A549 (cell line): Measurements from ENCODE around the gene PDE7B. TPM values are rescaled to one million over a fixed set of nuclear protein-coding genes. Genes with fewer than 3 reads are reported as not detected.

Source experiments
- ATAC-seq, 2 experiments: fragments of 200-7000 bp in 1 of 2; fragments of >200 bp in 1 of 2; cut with Nextera tagmentation in 1 of 2; cut with Tn5 transposase in 1 of 2; 3 replicates each; pipeline versions ENCODE4 v1.8.0 to v1.9.1; 2018 to 2020; ENCODE audit warnings: mild to moderate bottlenecking in 1 of 2, moderate library complexity in 1 of 2
- CTCF ChIA-PET: fragments of 300-600 bp; sonication (Branson Sonifier 250); formaldehyde crosslinking; extraction: SDS; loops from one replicate; lab custom pipeline; 2021; ENCODE audit warnings: antibody characterized with exemption, inconsistent platforms; lab: Yijun Ruan, JAX
- POLR2A ChIA-PET: fragments of 350-600 bp; formaldehyde crosslinking; extraction: SDS; loops from one replicate; lab custom pipeline; 2021; ENCODE audit warnings: antibody characterized with exemption, inconsistent platforms; lab: Yijun Ruan, JAX
- DNase-seq, 2 experiments: peaks; one replicate each; pipeline versions ENCODE4 v3.0.0 to v3.0.0-alpha.2; 2011 to 2016; ENCODE audit warnings: low read depth in 1 of 2, low spot score in 1 of 2
- FAIRE-seq: peaks from 2 replicates; lab custom pipeline; 2011; peaks lifted over from hg19 to GRCh38; lab: Jason Lieb, UNC
- H3K27ac ChIP-seq, 2 experiments: fragments of >200 bp; sonication (Bioruptor Twin); formaldehyde crosslinking; 3 replicates each; pipeline ENCODE4 v1.5.1; 2016 to 2017
- H3K4me1 ChIP-seq: fragments of >200 bp; sonication (Bioruptor Twin); formaldehyde crosslinking; 3 replicates; pipeline ENCODE4 v1.6.1; 2016
- H3K4me2 ChIP-seq: fragments of >200 bp; sonication (Bioruptor Twin); formaldehyde crosslinking; 3 replicates; pipeline ENCODE4 v1.6.1; 2016
- H3K4me3 ChIP-seq: fragments of >200 bp; sonication (Bioruptor Twin); formaldehyde crosslinking; 3 replicates; pipeline ENCODE4 v1.5.1; 2016
- H3K9me3 ChIP-seq: fragments of >200 bp; sonication (Bioruptor Twin); formaldehyde crosslinking; 3 replicates; pipeline ENCODE4 v1.6.1; 2016
- ATOH8 ChIP-seq: fragments of 250-450 bp; sonication (Bioruptor Pico); IDR thresholded peaks from 2 replicates; pipeline ENCODE4 v1.5.0; 2020; ENCODE audit warnings: low read depth, mild to moderate bottlenecking, moderate library complexity
- BCL3 ChIP-seq: fragments of >200 bp; sonication (Bioruptor Twin); formaldehyde crosslinking; IDR thresholded peaks from 3 replicates; pipeline ENCODE4 v1.6.1; 2016
- CBX8 ChIP-seq: fragments of 200-600 bp; sonication (generic); IDR thresholded peaks from 2 replicates; pipeline ENCODE4 v1.6.1; 2016
- CHD2 ChIP-seq: fragments of 150-350 bp; IDR thresholded peaks from 2 replicates; pipeline ENCODE4 v1.6.1; 2014; ENCODE audit warnings: low read length; ENCODE audit not compliant: partially characterized antibody
- E2F6 ChIP-seq: IDR thresholded peaks from 2 replicates; pipeline ENCODE4 v1.6.1; 2012; ENCODE audit warnings: low read depth, borderline replicate concordance
- ELK1 ChIP-seq: fragments of 150-350 bp; IDR thresholded peaks from 2 replicates; pipeline ENCODE4 v1.6.1; 2014; ENCODE audit warnings: low read depth, mild to moderate bottlenecking, low read length
- EP300 ChIP-seq, 2 experiments: fragments of >200 bp; sonication (Bioruptor Twin); formaldehyde crosslinking; IDR thresholded peaks; 2 replicates in 1 of 2; 3 replicates in 1 of 2; pipeline ENCODE4 v1.6.1; 2016 to 2017
- FOXS1 ChIP-seq: fragments of 250-450 bp; sonication (Bioruptor Pico); IDR thresholded peaks from 2 replicates; pipeline ENCODE4 v1.5.0; 2020; ENCODE audit warnings: mild to moderate bottlenecking, moderate library complexity
- HDAC2 ChIP-seq: fragments of 200-600 bp; sonication (generic); IDR thresholded peaks from 2 replicates; pipeline ENCODE4 v1.6.1; 2016
- HEYL ChIP-seq: fragments of 250-450 bp; sonication (Bioruptor Pico); IDR thresholded peaks from 2 replicates; pipeline ENCODE4 v1.8.0; 2021; ENCODE audit warnings: mild to moderate bottlenecking, moderate library complexity
- HOXB13 ChIP-seq: fragments of 250-450 bp; sonication (Bioruptor Pico); IDR thresholded peaks from 2 replicates; pipeline ENCODE4 v1.5.0; 2020; ENCODE audit warnings: low read depth, mild to moderate bottlenecking, moderate library complexity
- HOXB5 ChIP-seq: fragments of 250-450 bp; sonication (Bioruptor Pico); IDR thresholded peaks from 2 replicates; pipeline ENCODE4 v1.5.0; 2020; ENCODE audit warnings: mild to moderate bottlenecking, moderate library complexity
- JUN ChIP-seq, 2 experiments: fragments of >200 bp; sonication (Bioruptor Twin); formaldehyde crosslinking; IDR thresholded peaks; 2 replicates in 1 of 2; 3 replicates in 1 of 2; pipeline ENCODE4 v1.6.1; 2016 to 2017
- MAFK ChIP-seq: fragments of 450-650 bp; IDR thresholded peaks from 2 replicates; pipeline ENCODE4 v1.6.1; 2014; ENCODE audit not compliant: partially characterized antibody
- MAZ ChIP-seq: fragments of 150-350 bp; IDR thresholded peaks from 2 replicates; pipeline ENCODE4 v1.6.1; 2014; ENCODE audit warnings: antibody characterized with exemption, low read depth, low read length, borderline replicate concordance
- NPAS2 ChIP-seq: fragments of 250-450 bp; sonication (Bioruptor Pico); IDR thresholded peaks from 2 replicates; pipeline ENCODE4 v1.8.0; 2022; ENCODE audit warnings: mild to moderate bottlenecking, moderate library complexity, borderline replicate concordance
- NR3C1 ChIP-seq: fragments of >200 bp; sonication (Bioruptor Twin); formaldehyde crosslinking; IDR thresholded peaks from 3 replicates; pipeline ENCODE4 v1.6.1; 2017
- PHF8 ChIP-seq: fragments of 200-600 bp; sonication (generic); IDR thresholded peaks from 2 replicates; pipeline ENCODE4 v1.6.1; 2016; ENCODE audit warnings: low read depth, mild to moderate bottlenecking, antibody characterized with exemption, moderate library complexity, borderline replicate concordance
- RAD21 ChIP-seq, 2 experiments: fragments of >200 bp in 1 of 2; sonication (Bioruptor Twin) in 1 of 2; formaldehyde crosslinking in 1 of 2; IDR thresholded peaks in 1 of 2; conservative IDR thresholded peaks in 1 of 2; 2 replicates in 1 of 2; 3 replicates in 1 of 2; pipeline ENCODE4 v1.6.1; 2012 to 2018; ENCODE audit warnings: inconsistent platforms in 1 of 2
- RARB ChIP-seq: fragments of 250-450 bp; sonication (Bioruptor Pico); IDR thresholded peaks from 2 replicates; pipeline ENCODE4 v1.8.0; 2021; ENCODE audit warnings: mild to moderate bottlenecking, moderate library complexity
- RFX5 ChIP-seq: fragments of 450-650 bp; IDR thresholded peaks from 2 replicates; pipeline ENCODE4 v1.7.1; 2014; ENCODE audit warnings: antibody characterized with exemption, mild to moderate bottlenecking, moderate library complexity
- RNF2 ChIP-seq: fragments of 200-600 bp; sonication (generic); IDR thresholded peaks from 2 replicates; pipeline ENCODE4 v1.6.1; 2016; ENCODE audit warnings: low read depth, mild to moderate bottlenecking, antibody characterized with exemption, moderate library complexity, borderline replicate concordance
- SMC3 ChIP-seq: fragments of >200 bp; sonication (Bioruptor Twin); formaldehyde crosslinking; IDR thresholded peaks from 3 replicates; pipeline ENCODE4 v1.6.1; 2018; ENCODE audit warnings: inconsistent platforms
- SREBF2 ChIP-seq: fragments of 450-650 bp; IDR thresholded peaks from 2 replicates; pipeline ENCODE4 v1.6.1; 2014; ENCODE audit warnings: mild to moderate bottlenecking, moderate library complexity
- TFCP2L1 ChIP-seq: fragments of 250-450 bp; sonication (Bioruptor Pico); IDR thresholded peaks from 2 replicates; pipeline ENCODE4 v1.5.0; 2021; ENCODE audit warnings: mild to moderate bottlenecking
- TP53 ChIP-seq: fragments of 250-450 bp; sonication (Bioruptor Pico); IDR thresholded peaks from 2 replicates; pipeline ENCODE4 v1.5.0; 2021; ENCODE audit warnings: mild to moderate bottlenecking, moderate library complexity
- USF2 ChIP-seq: fragments of 450-650 bp; IDR thresholded peaks from 2 replicates; pipeline ENCODE4 v1.6.1; 2014; ENCODE audit warnings: antibody characterized with exemption
- ZC3H11A ChIP-seq: fragments of 450-650 bp; IDR thresholded peaks from 2 replicates; pipeline ENCODE4 v1.6.1; 2014; ENCODE audit warnings: antibody characterized with exemption, mild to moderate bottlenecking
- ZFP36 ChIP-seq: fragments of 450-650 bp; IDR thresholded peaks from 2 replicates; pipeline ENCODE4 v1.6.1; 2014; ENCODE audit warnings: borderline replicate concordance; ENCODE audit not compliant: partially characterized antibody
- ZSCAN20 ChIP-seq: fragments of 250-450 bp; sonication (Bioruptor Pico); IDR thresholded peaks from 2 replicates; pipeline ENCODE4 v1.8.0; 2022; ENCODE audit warnings: mild to moderate bottlenecking, moderate library complexity
- WGBS: methylation state at CpG from one replicate; pipeline ENCODE4 v1.1.6; 2017; ENCODE audit errors: missing lambda C conversion rate; 5-methylcytosine and 5-hydroxymethylcytosine counted together
- polyA plus RNA-seq, 4 experiments: library from polyadenylated mRNA; depleted of rRNA in 3 of 4; stranded (reverse); fragments of >200 nt; fragmentation: RNase III in 1 of 4; extraction: RNeasy Plus Mini Kit Qiagen cat#74134 plus additional on column Dnase treatment in 1 of 4; gene quantifications; 2 replicates in 3 of 4; 3 replicates in 1 of 4; pipeline ENCODE4 v1.2.3, GENCODE V29; 2011 to 2017

The PDE7B gene
- polyA plus RNA-seq, 2 of the 4 experiments (the other 2 are of a cell fraction): 6.6 to 13.8 TPM

GRCh38 chr6:136189104-136189503 is 337.6 kb downstream of the PDE7B start:
- CTCF ChIA-PET: no interaction called here
- WGBS: 93% methylated on average over 3 of the region's 3 CpGs
- TF ChIP-seq HDAC2 (no peak), CHD2 (no peak), HOXB5 (CRISPR knock-in tag) (no peak), SMC3 (no peak), SREBF2 (no peak), ATOH8 (CRISPR knock-in tag) (no peak), PHF8 (no peak), ZFP36 (no peak), TFCP2L1 (CRISPR knock-in tag) (no peak)
- ATAC-seq: no peak
- no peak overlapping the region for H3K4me3 ChIP-seq
- no peaks in the 10 kb centered on the region for H3K4me1 ChIP-seq
- H3K27ac ChIP-seq: no peak overlapping the region
- DNase-seq: no peak
- H3K9me3 ChIP-seq: no peaks in the 10 kb centered on the region
- no peak for FAIRE-seq
- POLR2A ChIA-PET: no interaction called here
- no peak overlapping the region for H3K4me2 ChIP-seq

GRCh38 chr6:136191606-136192312 is 340.3 kb downstream of the PDE7B start:
- TF ChIP-seq MAFK (no peak), RNF2 (no peak), CBX8 (no peak), BCL3 (no peak), JUN (IDR thresholded peaks at IDR 0.05) (no peak), NR3C1 (no peak), SREBF2 (no peak), USF2 (no peak), HEYL (CRISPR knock-in tag) (no peak), TP53 (CRISPR knock-in tag) (no peak), RFX5 (no peak), E2F6 (no peak)
- Histone ChIP-seq H3K27ac (no peak overlapping the region), H3K9me3 (no peaks in the 10 kb centered on the region), H3K4me3 (no peak overlapping the region), H3K4me1 (no peaks in the 10 kb centered on the region), H3K4me2 (no peak overlapping the region)
- no peak for ATAC-seq
- 93% methylated on average over 26 of the region's 32 CpGs for WGBS
- POLR2A ChIA-PET: no interaction called here
- no peak for FAIRE-seq
- no peak for DNase-seq
- CTCF ChIA-PET: no interaction called here

GRCh38 chr6:136192902-136193301 is 341.4 kb downstream of the PDE7B start:
- ATAC-seq: no peak
- POLR2A ChIA-PET: no interaction called here
- DNase-seq: no peak
- CTCF ChIA-PET: no interaction called here
- TF ChIP-seq FOXS1 (CRISPR knock-in tag): no peak
- TF ChIP-seq ZC3H11A: no peak
- TF ChIP-seq RAD21 (conservative IDR thresholded peaks at IDR 0.05 in 1 of 2, IDR thresholded peaks at IDR 0.05 in 1 of 2): no peak
- TF ChIP-seq TP53 (CRISPR knock-in tag): no peak
- TF ChIP-seq ZSCAN20 (CRISPR knock-in tag): no peak
- no peak for TF ChIP-seq SMC3
- no peak for TF ChIP-seq RNF2
- TF ChIP-seq MAZ: no peak
- no peak for TF ChIP-seq RFX5
- TF ChIP-seq JUN (IDR thresholded peaks at IDR 0.05): no peak
- no peak for TF ChIP-seq NPAS2
- no peak for TF ChIP-seq HOXB13 (CRISPR knock-in tag)
- no peak for TF ChIP-seq HDAC2
- TF ChIP-seq RARB: no peak
- no peak for TF ChIP-seq ELK1
- no peak for TF ChIP-seq EP300 (IDR thresholded peaks at IDR 0.05)
- TF ChIP-seq, all 56 proteins: peak for 0
- Histone ChIP-seq H3K9me3 (no peaks in the 10 kb centered on the region), H3K4me1 (no peaks in the 10 kb centered on the region), H3K4me3 (no peak overlapping the region), H3K4me2 (no peak overlapping the region), H3K27ac (no peak overlapping the region)
- 96% methylated on average over 6 of the region's 6 CpGs for WGBS
- no peak for FAIRE-seq
